Activated B cell treated with CpG ODN at 0.5 μM for 24 hours (primary cell): ENCODE measurements around the gene GSTO2. TPM values are rescaled to one million over a fixed set of nuclear protein-coding genes. Genes with fewer than 3 reads are reported as not detected.

Experiments used
- ATAC-seq: fragments of 200-7000 bp; cut with Tn5 transposase; one replicate; pipeline ENCODE4 v1.10.0; 2021; ENCODE audit warnings: low read depth, mild to moderate bottlenecking, moderate library complexity
- CTCF ChIA-PET: fragments of 350-600 bp; sonication (Branson Sonifier 250); formaldehyde crosslinking; loops from one replicate; lab custom pipeline; 2021; ENCODE audit warnings: antibody characterized with exemption; lab: Charles Lee
- POLR2A ChIA-PET: fragments of 350-600 bp; sonication (Branson Sonifier 250); formaldehyde crosslinking; loops from one replicate; lab custom pipeline; 2021; ENCODE audit warnings: antibody characterized with exemption; lab: Charles Lee
- DNase-seq: peaks from one replicate; pipeline ENCODE4 v3.0.0; 2022
- H3K27ac Mint-ChIP-seq: one replicate; pipeline ENCODE4 v1.8.0; 2020; ENCODE audit warnings: mixed read lengths
- H3K27me3 Mint-ChIP-seq: one replicate; pipeline ENCODE4 v1.8.0; 2021; ENCODE audit warnings: mixed read lengths
- H3K36me3 Mint-ChIP-seq: one replicate; pipeline ENCODE4 v1.8.0; 2021; ENCODE audit warnings: low read depth, mixed read lengths
- H3K4me1 Mint-ChIP-seq: one replicate; pipeline ENCODE4 v1.8.0; 2021; ENCODE audit warnings: mixed read lengths
- H3K4me3 Mint-ChIP-seq: one replicate; pipeline ENCODE4 v1.8.0; 2020; ENCODE audit warnings: mild to moderate bottlenecking, mixed read lengths
- H3K9me3 Mint-ChIP-seq: one replicate; pipeline ENCODE4 v1.8.0; 2020; ENCODE audit warnings: mixed read lengths
- CTCF ChIP-seq: fragments of 200-600 bp; IDR thresholded peaks from one replicate; pipeline ENCODE4 v1.8.0; 2022; ENCODE audit warnings: antibody characterized with exemption, mild to moderate bottlenecking
- intact Hi-C: fragments of 100-400 bp; cut with micrococcal nuclease; formaldehyde crosslinking; loops from one replicate; pipeline ENCODE4 v1.15.1; 2024
- total RNA-seq: library from RNA; stranded (reverse); gene quantifications from 2 replicates; pipeline ENCODE4 v1.2.3, GENCODE V29; 2022

The GSTO2 gene
- total RNA-seq, 1 donor from 2014 or later: 0.91 TPM

- H3K4me3 Mint-ChIP-seq: no peak overlapping the region
- no peaks in the 10 kb centered on the region for H3K9me3 Mint-ChIP-seq
- TF ChIP-seq CTCF: no peak
- peaks cover 92% of the 10 kb centered on the region for H3K4me1 Mint-ChIP-seq
- POLR2A ChIA-PET: no interaction called here
- no peak for ATAC-seq
- H3K27me3 Mint-ChIP-seq: no peaks in the 10 kb centered on the region
- CTCF ChIA-PET: no interaction called here
- intact Hi-C loops: no loop called here
- DNase-seq: no peak
- H3K27ac Mint-ChIP-seq: peak overlapping the region; percentile 20
- H3K36me3 Mint-ChIP-seq: peaks cover 19% of the 10 kb centered on the region
Measured at GRCh38 chr10:104332243-104333031, 63.5 kb downstream of the GSTO2 start.

GRCh38 chr10:104333032-104333727, 64.2 kb downstream of the GSTO2 start:
- no peaks in the 10 kb centered on the region for H3K27me3 Mint-ChIP-seq
- DNase-seq (no peak), ATAC-seq (no peak)
- H3K4me3 Mint-ChIP-seq: no peak overlapping the region
- H3K9me3 Mint-ChIP-seq: no peaks in the 10 kb centered on the region
- ChIA-PET POLR2A (no interaction called here), CTCF (no interaction called here)
- H3K27ac Mint-ChIP-seq: peak overlapping the region; percentile 20
- peaks cover 86% of the 10 kb centered on the region for H3K4me1 Mint-ChIP-seq
- intact Hi-C loops: no loop called here
- no peak for TF ChIP-seq CTCF
- peaks cover 21% of the 10 kb centered on the region for H3K36me3 Mint-ChIP-seq

GRCh38 chr10:104333728-104334373, 64.9 kb downstream of the GSTO2 start:
- peaks cover 82% of the 10 kb centered on the region for H3K4me1 Mint-ChIP-seq
- POLR2A ChIA-PET: no interaction called here
- no peaks in the 10 kb centered on the region for H3K27me3 Mint-ChIP-seq

GRCh38 chr10:104334561-104334960, 65.6 kb downstream of the GSTO2 start:
- H3K4me3 Mint-ChIP-seq: no peak overlapping the region
- ATAC-seq (no peak), DNase-seq (peak; percentile 11)
- H3K27me3 Mint-ChIP-seq: no peaks in the 10 kb centered on the region
- no peak for TF ChIP-seq CTCF
- peaks cover 25% of the 10 kb centered on the region for H3K36me3 Mint-ChIP-seq
- peaks cover 81% of the 10 kb centered on the region for H3K4me1 Mint-ChIP-seq
- intact Hi-C loops: no loop called here
- H3K9me3 Mint-ChIP-seq: no peaks in the 10 kb centered on the region
- POLR2A ChIA-PET: no interaction called here
- H3K27ac Mint-ChIP-seq: peak overlapping the region; percentile 76
- CTCF ChIA-PET: interaction anchor here (1.0 kb wide), 1 partner anchor 29 kb away, joined by 5 read pairs; no protein-coding TSS in a partner anchor

More at GRCh38 chr10:104333728-104334373, 64.9 kb downstream of the GSTO2 start:
- H3K36me3 Mint-ChIP-seq: peaks cover 25% of the 10 kb centered on the region
- H3K4me3 Mint-ChIP-seq: no peak overlapping the region
- H3K27ac Mint-ChIP-seq: peak overlapping the region; percentile 9
- TF ChIP-seq CTCF: no peak
- no peak for ATAC-seq
- CTCF ChIA-PET: no interaction called here
- DNase-seq: no peak
- H3K9me3 Mint-ChIP-seq: no peaks in the 10 kb centered on the region
- intact Hi-C loops: no loop called here
